Measurements from ENCODE around the gene RBM19. TPM values are rescaled to one million over a fixed set of nuclear protein-coding genes. Genes with fewer than 3 reads are reported as not detected.

RBM19 gene
- total and polyA plus RNA-seq, 4 donors: 17.9 to 33.6 (median 21.9) TPM

GRCh38 chr12:113870890-113871289, 95.2 kb downstream of the RBM19 start:
- WGBS, 2 donors: 67 to 98% methylated on average over 2 of the region's 2 CpGs

GRCh38 chr12:113870035-113870434, 96.1 kb downstream of the RBM19 start:
- TF ChIP-seq, protein P1, sequence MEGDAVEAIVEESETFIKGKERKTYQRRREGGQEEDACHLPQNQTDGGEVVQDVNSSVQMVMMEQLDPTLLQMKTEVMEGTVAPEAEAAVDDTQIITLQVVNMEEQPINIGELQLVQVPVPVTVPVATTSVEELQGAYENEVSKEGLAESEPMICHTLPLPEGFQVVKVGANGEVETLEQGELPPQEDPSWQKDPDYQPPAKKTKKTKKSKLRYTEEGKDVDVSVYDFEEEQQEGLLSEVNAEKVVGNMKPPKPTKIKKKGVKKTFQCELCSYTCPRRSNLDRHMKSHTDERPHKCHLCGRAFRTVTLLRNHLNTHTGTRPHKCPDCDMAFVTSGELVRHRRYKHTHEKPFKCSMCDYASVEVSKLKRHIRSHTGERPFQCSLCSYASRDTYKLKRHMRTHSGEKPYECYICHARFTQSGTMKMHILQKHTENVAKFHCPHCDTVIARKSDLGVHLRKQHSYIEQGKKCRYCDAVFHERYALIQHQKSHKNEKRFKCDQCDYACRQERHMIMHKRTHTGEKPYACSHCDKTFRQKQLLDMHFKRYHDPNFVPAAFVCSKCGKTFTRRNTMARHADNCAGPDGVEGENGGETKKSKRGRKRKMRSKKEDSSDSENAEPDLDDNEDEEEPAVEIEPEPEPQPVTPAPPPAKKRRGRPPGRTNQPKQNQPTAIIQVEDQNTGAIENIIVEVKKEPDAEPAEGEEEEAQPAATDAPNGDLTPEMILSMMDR (IDR thresholded peaks at IDR 0.05; ENCODE audit: control extremely low read depth, extremely low read depth): no peak
- Histone ChIP-seq H3K9ac (ENCODE audit: insufficient read depth in 1 of 2, low read length in 2 of 2) (no peak overlapping the region), H3K9me3 (ENCODE audit: control insufficient read depth in 4 of 4, insufficient read depth in 3 of 4, low read length in 3 of 4) (no peaks in the 10 kb centered on the region), H3K27me3 (ENCODE audit: control insufficient read depth in 3 of 3, insufficient read depth in 3 of 3, low read length in 2 of 3) (no peaks in the 10 kb centered on the region), H3K36me3 (ENCODE audit: control insufficient read depth in 4 of 4, insufficient read depth in 4 of 4, low read length in 4 of 4) (peaks cover 0 to 2% (median 0%) of the 10 kb centered on the region in 4 donors), H3K4me1 (ENCODE audit: control insufficient read depth in 5 of 5, insufficient read depth in 5 of 5, low read length in 5 of 5) (no peaks in the 10 kb centered on the region), H3K27ac (ENCODE audit: low read depth in 1 of 2, low read length in 1 of 2) (no peak overlapping the region), H3K4me3 (no peak overlapping the region)
- ATAC-seq (ENCODE audit: insufficient read depth, low FRiP score): no peak
- DNase-seq: no peak
- WGBS, 2 donors: 85 to 92% methylated on average over 8 of the region's 8 CpGs

More at GRCh38 chr12:113870890-113871289, 95.2 kb downstream of the RBM19 start:
- no peak for DNase-seq
- peaks cover 0 to 2% (median 0%) of the 10 kb centered on the region in 4 donors for H3K36me3 ChIP-seq (ENCODE audit: control insufficient read depth in 4 of 4, insufficient read depth in 4 of 4, low read length in 4 of 4)
- no peak overlapping the region for H3K4me3 ChIP-seq
- no peak overlapping the region for H3K27ac ChIP-seq (ENCODE audit: low read depth in 1 of 2, low read length in 1 of 2)
- H3K27me3 ChIP-seq (ENCODE audit: control insufficient read depth in 3 of 3, insufficient read depth in 3 of 3, low read length in 2 of 3): no peaks in the 10 kb centered on the region
- no peaks in the 10 kb centered on the region for H3K9me3 ChIP-seq (ENCODE audit: control insufficient read depth in 4 of 4, insufficient read depth in 3 of 4, low read length in 3 of 4)
- TF ChIP-seq, protein P1 (IDR thresholded peaks at IDR 0.05; ENCODE audit: control extremely low read depth, extremely low read depth): no peak
- H3K4me1 ChIP-seq (ENCODE audit: control insufficient read depth in 5 of 5, insufficient read depth in 5 of 5, low read length in 5 of 5): no peaks in the 10 kb centered on the region
- ATAC-seq (ENCODE audit: insufficient read depth, low FRiP score): no peak
- H3K9ac ChIP-seq (ENCODE audit: insufficient read depth in 1 of 2, low read length in 2 of 2): no peak overlapping the region

- ATAC-seq (ENCODE audit: insufficient read depth, low FRiP score) (no peak), DNase-seq (no peak)
- Histone ChIP-seq H3K9me3 (ENCODE audit: control insufficient read depth in 4 of 4, insufficient read depth in 3 of 4, low read length in 3 of 4) (no peaks in the 10 kb centered on the region), H3K4me1 (ENCODE audit: control insufficient read depth in 5 of 5, insufficient read depth in 5 of 5, low read length in 5 of 5) (no peaks in the 10 kb centered on the region), H3K27me3 (ENCODE audit: control insufficient read depth in 3 of 3, insufficient read depth in 3 of 3, low read length in 2 of 3) (no peaks in the 10 kb centered on the region), H3K9ac (ENCODE audit: insufficient read depth in 1 of 2, low read length in 2 of 2) (no peak overlapping the region), H3K4me3 (no peak overlapping the region), H3K27ac (ENCODE audit: low read depth in 1 of 2, low read length in 1 of 2) (no peak overlapping the region), H3K36me3 (ENCODE audit: control insufficient read depth in 4 of 4, insufficient read depth in 4 of 4, low read length in 4 of 4) (no peaks in the 10 kb centered on the region)
- TF ChIP-seq, protein P1 (IDR thresholded peaks at IDR 0.05; ENCODE audit: control extremely low read depth, extremely low read depth): no peak
- 94 to 97% methylated on average over 3 of the region's 3 CpGs for WGBS, 2 donors
Observed at GRCh38 chr12:113868365-113868764, 97.8 kb downstream of the RBM19 start.

DNA sequence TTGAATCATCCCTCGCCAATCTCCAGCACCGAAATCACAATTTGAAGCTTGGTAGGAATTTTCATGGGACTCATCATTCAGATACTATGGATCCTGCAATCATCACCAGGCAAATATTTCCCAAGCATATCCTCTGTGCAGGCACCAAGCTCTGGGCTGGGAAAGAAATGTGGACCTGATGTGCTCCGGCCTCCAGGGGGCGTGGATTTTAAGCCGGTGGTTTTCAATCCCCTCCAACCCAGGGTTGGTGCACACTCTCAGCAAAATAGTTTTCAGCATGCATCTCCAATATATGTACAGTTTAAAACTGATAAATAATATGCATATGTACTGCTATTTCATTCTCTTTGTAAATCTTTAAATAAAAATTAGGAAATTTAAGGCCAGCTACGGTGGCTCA, 98.9 kb downstream of the RBM19 start:
- WGBS, 2 donors: 89 to 94% methylated on average over 6 of the region's 6 CpGs
- Histone ChIP-seq H3K9me3 (ENCODE audit: control insufficient read depth in 4 of 4, insufficient read depth in 3 of 4, low read length in 3 of 4) (no peaks in the 10 kb centered on the region), H3K27ac (ENCODE audit: low read depth in 1 of 2, low read length in 1 of 2) (no peak overlapping the region), H3K36me3 (ENCODE audit: control insufficient read depth in 4 of 4, insufficient read depth in 4 of 4, low read length in 4 of 4) (no peaks in the 10 kb centered on the region), H3K9ac (ENCODE audit: insufficient read depth in 1 of 2, low read length in 2 of 2) (no peak overlapping the region), H3K4me1 (ENCODE audit: control insufficient read depth in 5 of 5, insufficient read depth in 5 of 5, low read length in 5 of 5) (no peaks in the 10 kb centered on the region), H3K27me3 (ENCODE audit: control insufficient read depth in 3 of 3, insufficient read depth in 3 of 3, low read length in 2 of 3) (no peaks in the 10 kb centered on the region), H3K4me3 (no peak overlapping the region)
- no peak for ATAC-seq (ENCODE audit: insufficient read depth, low FRiP score)
- no peak for DNase-seq
- TF ChIP-seq, protein P1 (IDR thresholded peaks at IDR 0.05; ENCODE audit: control extremely low read depth, extremely low read depth): no peak

Measured in lung (tissue), 12 donors.